PC-9 (cell line): ENCODE measurements around the gene TULP4.

ENCODE experiments used
- CTCF ChIP-seq: fragments of 200-600 bp; sonication (generic); conservative IDR thresholded peaks from 2 replicates; pipeline ENCODE4 v1.6.1; 2017; ENCODE audit warnings: mixed run types, antibody characterized with exemption, mild to moderate bottlenecking, moderate library complexity
- EZH2 ChIP-seq: fragments of 200-600 bp; sonication (generic); IDR thresholded peaks from 2 replicates; pipeline ENCODE4 v1.8.0; 2017; ENCODE audit warnings: antibody characterized with exemption, low read depth

- TF ChIP-seq CTCF (no peak), EZH2 (no peak)
Measured at GRCh38 chr6:158419339-158419909, 107.2 kb downstream of the TULP4 start.
